Muscle of leg (tissue), 11 donors: ENCODE results near the gene DOK6. TPM values are rescaled to one million over a fixed set of nuclear protein-coding genes. Genes with fewer than 3 reads are reported as not detected.

ENCODE experiments used
- DNase-seq: peaks from one replicate; pipeline ENCODE4 v3.0.0; 2013
- H3K27ac ChIP-seq: one replicate; pipeline ENCODE4 v1.5.1; 2013; ENCODE audit warnings: mild to moderate bottlenecking, low read length, control low read depth
- H3K27me3 ChIP-seq: one replicate; pipeline ENCODE4 v1.6.1; 2013; ENCODE audit warnings: low read length; ENCODE audit not compliant: control insufficient read depth, insufficient read depth
- H3K36me3 ChIP-seq: one replicate; pipeline ENCODE4 v1.6.1; 2013; ENCODE audit warnings: low read length; ENCODE audit not compliant: control insufficient read depth, insufficient read depth
- H3K4me1 ChIP-seq: one replicate; pipeline ENCODE4 v1.6.1; 2013; ENCODE audit warnings: low read length; ENCODE audit not compliant: control insufficient read depth, insufficient read depth
- H3K4me3 ChIP-seq: one replicate; pipeline ENCODE4 v1.5.1; 2013; ENCODE audit warnings: low read length, control low read depth
- H3K9me3 ChIP-seq: replicated peaks from 2 replicates; pipeline ENCODE4 v1.6.1; 2013; ENCODE audit warnings: low read depth, low read length; ENCODE audit not compliant: control insufficient read depth
- WGBS: methylation state at CpG from one replicate; pipeline ENCODE4 v1.1.5; 2013; ENCODE audit warnings: missing lambda C conversion rate; ENCODE audit not compliant: insufficient coverage; 5-methylcytosine and 5-hydroxymethylcytosine counted together
- polyA plus RNA-seq, 8 donors: library from polyadenylated mRNA; unstranded; fragments of 120-200 nt; gene quantifications; one replicate each; pipeline versions ENCODE4 v1.2.1 to v1.2.3, GENCODE V29; 2013; ENCODE audit warnings: inconsistent platforms in 1 of 8, low replicate concordance in 1 of 8; ENCODE audit not compliant: insufficient read length in 8 of 8, insufficient read depth in 1 of 8
- total RNA-seq: library from RNA; stranded (reverse); fragments of 120-200 nt; gene quantifications from one replicate; pipeline ENCODE4 v1.2.4, GENCODE V29; 2013

Gene DOK6
- total and polyA plus RNA-seq, 9 donors, result 2.3 to 4.9 (median 3.3) TPM

DNA sequence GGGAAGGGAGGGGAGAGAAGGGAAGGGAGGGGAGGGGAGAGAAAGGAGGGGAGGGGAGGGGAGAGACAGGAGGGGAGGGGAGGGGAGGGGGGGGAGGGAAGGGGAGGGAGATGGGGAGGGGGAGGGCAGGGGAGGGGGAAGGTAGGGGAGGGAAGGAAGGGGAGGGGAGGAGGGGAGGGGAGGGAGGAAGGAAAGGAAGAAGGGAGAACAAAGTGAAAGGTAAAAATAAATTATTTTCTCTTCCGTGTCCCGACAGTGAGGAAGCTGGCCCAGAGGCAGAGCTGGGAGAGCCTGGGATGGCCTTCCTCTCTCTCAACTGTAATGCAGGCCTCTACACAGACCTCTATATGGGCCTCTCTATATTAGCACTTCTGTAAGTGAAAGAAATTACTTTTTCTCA lies 493.8 kb downstream of the DOK6 start:
- DNase-seq, result no peak
- Histone ChIP-seq H3K36me3 (no peaks in the 10 kb centered on the region), H3K4me3 (no peak overlapping the region), H3K27me3 (no peaks in the 10 kb centered on the region), H3K27ac (no peak overlapping the region), H3K4me1 (no peaks in the 10 kb centered on the region), H3K9me3 (no peaks in the 10 kb centered on the region)
- WGBS, result no CpG with 5 or more reads among the region's 2 CpGs

DNA sequence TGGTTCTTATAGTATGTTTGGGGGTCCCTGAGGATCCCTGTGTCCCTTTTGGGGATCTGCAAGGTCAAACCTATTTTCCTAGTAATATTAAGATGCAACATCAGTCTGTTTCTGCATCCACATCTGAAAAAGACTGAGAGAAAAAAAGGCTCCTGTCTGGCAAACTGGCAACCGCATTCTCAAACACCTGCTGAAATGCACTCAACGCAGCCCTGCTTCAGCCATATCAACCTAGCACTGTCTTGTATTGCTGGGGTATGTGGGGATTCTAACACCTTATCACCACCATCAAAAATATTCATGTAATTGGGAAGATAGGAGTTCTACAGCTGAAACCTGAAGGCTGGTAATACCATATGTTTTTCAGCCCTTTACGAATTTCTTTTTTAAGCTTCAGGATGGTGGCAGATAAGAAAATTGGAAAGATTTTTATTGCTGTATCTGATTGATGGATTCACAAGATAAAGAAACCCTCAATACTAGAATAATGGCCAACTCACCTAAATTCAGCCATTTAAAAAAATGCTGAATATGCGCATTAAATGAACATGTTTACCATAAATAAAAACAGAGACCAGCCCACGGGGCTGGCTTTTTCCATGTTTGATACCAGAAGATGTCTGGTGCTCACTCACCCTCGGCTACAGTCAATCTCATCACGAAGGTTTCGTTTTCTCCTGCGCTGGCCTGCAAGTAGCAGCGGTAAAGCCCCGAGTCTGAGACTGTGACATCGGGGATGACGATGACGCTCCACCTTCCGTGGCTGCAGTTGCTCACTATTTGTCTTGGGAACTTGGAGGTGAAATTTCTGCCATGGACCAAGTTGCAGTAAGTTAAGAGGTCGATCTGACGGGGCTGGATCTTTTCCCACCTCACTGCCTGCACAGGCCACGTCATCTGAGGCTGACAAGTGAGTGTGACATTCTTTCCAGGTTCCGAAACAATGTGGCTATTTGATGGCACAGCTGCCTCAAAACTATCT lies 494.7 kb downstream of the DOK6 start:
- WGBS, result 94% methylated on average over 12 of the region's 19 CpGs
- H3K27me3 ChIP-seq, result no peaks in the 10 kb centered on the region
- DNase-seq, result no peak
- H3K36me3 ChIP-seq, result no peaks in the 10 kb centered on the region
- no peaks in the 10 kb centered on the region for H3K4me1 ChIP-seq
- no peak overlapping the region for H3K4me3 ChIP-seq
- H3K9me3 ChIP-seq, result peaks cover 2% of the 10 kb centered on the region
- no peak overlapping the region for H3K27ac ChIP-seq

DNA sequence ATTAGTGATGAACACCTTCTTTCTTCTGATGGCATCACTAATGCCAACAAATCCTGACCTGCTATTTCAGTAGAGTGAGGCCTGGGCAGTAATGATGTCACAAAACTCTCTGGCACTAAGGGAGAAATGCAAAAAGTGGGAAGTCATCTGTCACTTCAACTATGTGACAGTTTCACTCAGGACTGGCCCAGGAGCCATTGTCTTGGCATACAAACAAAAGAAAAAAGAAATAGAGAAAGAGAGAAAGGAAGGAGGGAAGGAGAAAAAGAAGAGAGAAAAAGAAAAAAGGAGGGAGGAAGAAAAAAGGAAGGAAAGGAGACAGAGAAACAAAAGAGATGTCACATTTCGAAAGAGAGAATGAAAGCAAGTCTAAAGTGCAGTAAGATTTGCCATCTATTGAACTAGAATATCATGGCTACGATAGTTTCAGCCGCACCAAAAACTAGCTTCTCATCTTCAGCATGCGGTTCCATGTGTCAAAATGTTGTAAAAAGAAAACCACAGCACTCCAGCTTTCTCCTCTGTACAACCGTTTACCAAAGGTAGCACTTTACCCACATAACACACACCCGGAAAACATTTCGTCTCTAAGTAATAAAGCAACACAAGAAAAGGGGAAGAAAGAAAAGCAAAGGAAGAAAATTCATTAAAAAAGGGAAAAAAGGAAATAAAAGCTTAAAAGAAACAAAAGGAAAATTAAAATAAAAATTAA lies 496.9 kb downstream of the DOK6 start:
- Histone ChIP-seq H3K4me1 (no peaks in the 10 kb centered on the region), H3K27me3 (no peaks in the 10 kb centered on the region), H3K9me3 (peaks cover 2% of the 10 kb centered on the region), H3K36me3 (no peaks in the 10 kb centered on the region), H3K27ac (no peak overlapping the region), H3K4me3 (no peak overlapping the region)
- 92% methylated on average over 2 of the region's 7 CpGs for WGBS
- DNase-seq, result no peak

DNA sequence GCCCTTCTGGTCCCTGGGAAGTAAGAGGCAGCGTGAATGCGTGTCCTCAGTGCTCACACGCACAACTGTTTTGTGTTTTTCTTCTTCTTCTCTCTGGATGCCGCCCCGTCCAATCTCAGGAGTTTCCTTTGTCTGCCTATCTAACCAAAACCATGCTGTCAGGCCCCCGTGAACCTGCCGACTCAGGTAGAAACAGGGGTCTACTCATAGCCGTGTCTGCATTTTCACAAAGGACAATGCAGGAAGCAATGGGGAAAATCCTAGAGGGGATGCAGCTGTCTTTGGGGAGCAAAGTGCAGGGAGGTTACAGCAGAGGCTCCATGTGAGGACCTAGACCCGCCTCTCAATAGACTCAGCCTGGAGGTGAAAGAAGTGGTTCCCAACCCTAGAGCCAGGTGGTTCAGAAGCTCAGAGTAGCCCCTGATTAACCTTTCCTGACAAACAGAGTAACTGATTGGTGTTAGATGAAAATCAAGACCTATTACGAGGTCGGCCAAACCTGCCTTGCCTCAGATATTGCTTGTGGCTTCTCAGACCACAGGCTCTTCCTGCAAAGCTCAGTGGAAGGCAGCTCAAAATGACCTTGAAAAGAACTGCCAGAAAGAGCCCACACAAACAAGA lies 497.7 kb downstream of the DOK6 start:
- no peaks in the 10 kb centered on the region for H3K36me3 ChIP-seq
- H3K9me3 ChIP-seq, result peaks cover 2% of the 10 kb centered on the region
- no peaks in the 10 kb centered on the region for H3K27me3 ChIP-seq
- DNase-seq, result no peak
- WGBS, result 62% methylated on average over 4 of the region's 11 CpGs
- H3K4me3 ChIP-seq, result no peak overlapping the region
- no peak overlapping the region for H3K27ac ChIP-seq
- H3K4me1 ChIP-seq, result no peaks in the 10 kb centered on the region
